ENCODE results near the gene UCP3. TPM values are rescaled to one million over a fixed set of nuclear protein-coding genes. Genes with fewer than 3 reads are reported as not detected.

The UCP3 gene
- total RNA-seq, 1 donor, result 1.7 TPM

- no peak for TF ChIP-seq CTCF (IDR thresholded peaks at IDR 0.05; ENCODE audit: insufficient read depth, low read depth, low read length)
- DNase-seq (ENCODE audit: low read depth), result no peak
- H3K4me3 ChIP-seq (ENCODE audit: low read depth, low read length), result no peak overlapping the region
Observed at GRCh38 chr11:73951797-73952196, 57.1 kb downstream of the UCP3 start.

GRCh38 chr11:73950869-73951710 is 57.8 kb downstream of the UCP3 start, which contains the start of gene DNAJB13:
DNAJB13 (plus strand) TSS chr11:73951026; CDS start chr11:73951070, 44 bp downstream.
- no peak within 1 kb of the TSS for H3K4me3 ChIP-seq (ENCODE audit: low read depth, low read length)
- DNase-seq (ENCODE audit: low read depth), result peak; percentile 58
- TF ChIP-seq CTCF (IDR thresholded peaks at IDR 0.05; ENCODE audit: insufficient read depth, low read depth, low read length), result no peak

Other genes with a start within 250 kb of the UCP3 start
- 123 and 153 TPM in 2 replicates for gene RAB6A, start 248.0 kb downstream of the UCP3 start, total RNA-seq
- 22.5 and 30.3 TPM in 2 replicates for gene MRPL48, start 221.2 kb downstream of the UCP3 start, total RNA-seq
- 69.6 and 74.3 TPM in 2 replicates for gene COA4, start 132.2 kb downstream of the UCP3 start, total RNA-seq
- 6.9 and 7.1 TPM in 2 replicates for gene PAAF1, start 132.1 kb downstream of the UCP3 start, total RNA-seq
- 0.86 TPM in 1 of 2 replicates, not detected in the other for gene DNAJB13, start 58.1 kb downstream of the UCP3 start, total RNA-seq
- 2.6 and 6.1 TPM in 2 replicates for gene UCP2, start 26.2 kb downstream of the UCP3 start, total RNA-seq
- 19.6 and 54.4 TPM in 2 replicates for gene C2CD3, start 161.9 kb upstream of the UCP3 start, total RNA-seq
- 48.0 and 165 TPM in 2 replicates for gene PPME1, start 162.2 kb upstream of the UCP3 start, total RNA-seq